H1 (cell line): ENCODE data around the gene THYN1. TPM values are rescaled to one million over a fixed set of nuclear protein-coding genes. Genes with fewer than 3 reads are reported as not detected.

Experiments used
- KDM4A ChIP-seq: IDR thresholded peaks from one replicate; pipeline ENCODE4 v1.7.1; 2012; ENCODE audit warnings: low read depth, mild to moderate bottlenecking, moderate library complexity, low read length, inconsistent platforms; ENCODE audit not compliant: severe bottlenecking
- polyA plus RNA-seq, 7 experiments: library from polyadenylated mRNA; depleted of rRNA in 3 of 7; stranded (reverse) in 5 of 7; unstranded in 2 of 7; fragments of >200 nt in 5 of 7; fragments of 200-250 nt in 2 of 7; gene quantifications; 1 replicate in 5 of 7; 2 replicates in 1 of 7; 4 replicates in 1 of 7; pipeline versions ENCODE4 v1.2.1 to v1.2.3, GENCODE V29; 2011 to 2013; ENCODE audit warnings: missing spikeins in 2 of 7, mixed read lengths in 2 of 7
- total RNA-seq: library from RNA; stranded (reverse); fragmentation: NEBNext Ultra II Directional; extraction: Animal tissue kit (Norgen Biotek cat#: 25700); gene quantifications from 2 replicates; pipeline ENCODE4 v1.2.1, GENCODE V29; 2021
- TF ChIP-seq, protein P1 (sequence below): IDR thresholded peaks from 2 replicates; pipeline ENCODE4 v1.6.1; 2012; ENCODE audit warnings: low read length, inconsistent platforms

Gene THYN1
- total and polyA plus RNA-seq, 2 of the 8 experiments (the other 6 are each of a cell fraction or from before 2014, with no cell fraction given) = 77.3 to 95.1 TPM

DNA sequence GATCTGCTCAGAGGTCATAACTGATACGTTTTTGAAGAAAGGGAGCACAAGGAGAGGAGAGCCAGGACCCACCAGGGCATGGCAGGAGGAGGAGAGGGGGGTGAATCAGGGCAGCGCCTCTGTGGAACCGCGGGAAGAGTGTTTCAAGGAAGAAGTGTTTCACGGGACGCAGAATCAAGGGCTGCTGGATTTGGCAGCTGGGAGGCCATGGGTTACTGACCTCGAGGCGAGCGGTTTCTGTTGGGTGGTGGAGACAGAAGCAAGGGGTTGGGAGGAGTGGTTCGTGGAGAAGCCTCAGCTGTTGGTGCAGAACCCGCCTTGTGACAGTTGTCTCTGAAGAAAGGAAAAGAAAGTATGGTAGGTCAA, 15.6 kb downstream of the THYN1 start (continued):
- TF ChIP-seq, protein P1, sequence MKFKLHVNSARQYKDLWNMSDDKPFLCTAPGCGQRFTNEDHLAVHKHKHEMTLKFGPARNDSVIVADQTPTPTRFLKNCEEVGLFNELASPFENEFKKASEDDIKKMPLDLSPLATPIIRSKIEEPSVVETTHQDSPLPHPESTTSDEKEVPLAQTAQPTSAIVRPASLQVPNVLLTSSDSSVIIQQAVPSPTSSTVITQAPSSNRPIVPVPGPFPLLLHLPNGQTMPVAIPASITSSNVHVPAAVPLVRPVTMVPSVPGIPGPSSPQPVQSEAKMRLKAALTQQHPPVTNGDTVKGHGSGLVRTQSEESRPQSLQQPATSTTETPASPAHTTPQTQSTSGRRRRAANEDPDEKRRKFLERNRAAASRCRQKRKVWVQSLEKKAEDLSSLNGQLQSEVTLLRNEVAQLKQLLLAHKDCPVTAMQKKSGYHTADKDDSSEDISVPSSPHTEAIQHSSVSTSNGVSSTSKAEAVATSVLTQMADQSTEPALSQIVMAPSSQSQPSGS = no peak
- no peak for TF ChIP-seq KDM4A
- TF ChIP-seq, all 59 proteins: peak for 0
